GM21619 (cell line): Measurements from ENCODE around the gene ELOVL5.
A peak's percentile ranks its signal among the peaks of the same experiment; 100 is the strongest.

Experiments used
- ATAC-seq: cut with Tn5 transposase; IDR thresholded peaks from one replicate; pipeline ENCODE4 v1.9.1; 2021; ENCODE audit not compliant: unreplicated experiment

Gene ELOVL5

DNA sequence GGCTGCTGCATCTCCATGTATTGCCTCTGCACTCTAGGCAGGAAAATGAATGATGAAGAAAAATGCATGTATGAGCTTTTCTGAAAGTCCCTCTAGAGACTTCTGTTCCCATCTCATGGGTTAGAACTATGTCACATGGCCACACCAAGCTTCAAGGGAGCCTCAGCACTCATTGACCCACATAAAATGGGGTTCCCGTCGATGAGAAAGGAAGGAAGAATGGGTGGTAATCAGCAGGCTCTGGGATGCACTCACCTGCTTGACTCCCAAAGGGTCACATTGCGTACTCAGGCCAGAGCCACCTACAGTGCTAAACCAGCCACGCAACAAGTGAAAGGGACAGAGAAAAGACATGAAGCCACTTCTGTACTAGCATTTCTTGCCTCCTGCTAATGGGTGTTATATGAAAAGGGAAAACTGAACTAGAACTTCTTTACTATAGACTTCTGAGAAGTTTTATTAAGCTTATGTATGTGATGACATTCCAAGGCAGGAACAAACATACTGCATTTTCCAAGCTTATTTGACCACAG, 104.3 kb downstream of the ELOVL5 start:
- no peak for ATAC-seq

DNA sequence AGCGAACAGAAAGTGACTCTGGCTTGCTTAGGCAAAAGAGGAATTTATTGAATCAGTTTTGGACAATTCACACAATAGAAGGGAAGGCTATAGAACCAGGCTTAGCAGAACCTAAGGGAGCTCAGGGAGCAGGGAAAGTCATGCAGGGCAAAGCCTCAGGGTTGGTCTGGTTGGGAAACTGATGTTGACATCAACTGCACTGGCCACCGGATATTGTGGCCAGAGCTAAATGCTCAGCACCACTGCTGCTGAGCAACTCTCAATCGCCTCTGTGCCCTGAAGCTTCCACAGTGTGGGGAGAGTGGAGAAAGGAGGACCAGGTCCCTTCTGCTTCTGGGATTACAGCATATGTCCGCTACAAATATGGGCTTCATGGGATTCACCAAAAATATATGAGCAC, 106.8 kb downstream of the ELOVL5 start:
- no peak for ATAC-seq

DNA sequence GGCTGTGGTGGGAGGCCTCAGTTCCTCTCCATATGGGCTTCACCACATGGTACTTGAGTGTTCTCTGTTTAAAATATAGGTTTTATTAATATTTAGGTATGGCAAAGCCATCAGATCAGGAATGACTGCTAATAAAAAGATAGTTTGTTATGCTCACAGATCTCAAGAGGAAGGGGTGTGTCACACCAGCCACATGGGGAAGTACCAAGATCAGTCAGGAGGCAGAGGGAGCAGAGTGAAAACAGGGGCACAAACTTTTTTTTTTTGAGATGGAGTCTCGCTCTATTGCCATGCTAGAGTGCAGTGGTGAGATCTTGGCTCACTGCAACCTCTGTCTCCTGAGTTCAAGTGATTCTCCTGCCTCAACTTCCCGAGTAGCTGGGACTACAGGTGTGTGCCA, 108.0 kb downstream of the ELOVL5 start:
- no peak for ATAC-seq

GRCh38 chr6:53240139-53240538, 108.6 kb downstream of the ELOVL5 start:
- no peak for ATAC-seq

DNA sequence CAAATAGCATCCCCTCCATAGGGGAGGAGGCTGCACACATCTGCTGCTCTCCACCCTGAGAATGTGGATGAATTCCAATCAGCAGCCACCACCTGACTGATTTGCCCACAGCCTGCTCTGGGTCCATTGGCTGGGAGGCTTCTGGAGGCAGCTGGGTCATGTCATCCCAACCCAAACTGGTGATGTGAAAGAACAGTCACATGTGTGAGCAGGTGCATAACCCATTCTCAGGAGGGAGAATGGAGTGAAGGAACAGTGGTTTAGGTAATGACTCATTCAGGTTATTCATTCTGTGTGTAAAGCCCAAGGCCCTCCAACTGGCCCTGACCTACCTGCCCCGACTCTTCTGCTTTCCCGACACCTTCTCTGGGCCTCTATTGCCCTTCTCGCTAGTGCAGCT, 109.2 kb downstream of the ELOVL5 start:
- ATAC-seq = peak; percentile 77

GRCh38 chr6:53238311-53238710, 110.4 kb downstream of the ELOVL5 start:
- ATAC-seq = no peak

GRCh38 chr6:53236241-53236640, 112.5 kb downstream of the ELOVL5 start:
- ATAC-seq = peak; percentile 33

GRCh38 chr6:53235508-53235907, 113.2 kb downstream of the ELOVL5 start:
- no peak for ATAC-seq

DNA sequence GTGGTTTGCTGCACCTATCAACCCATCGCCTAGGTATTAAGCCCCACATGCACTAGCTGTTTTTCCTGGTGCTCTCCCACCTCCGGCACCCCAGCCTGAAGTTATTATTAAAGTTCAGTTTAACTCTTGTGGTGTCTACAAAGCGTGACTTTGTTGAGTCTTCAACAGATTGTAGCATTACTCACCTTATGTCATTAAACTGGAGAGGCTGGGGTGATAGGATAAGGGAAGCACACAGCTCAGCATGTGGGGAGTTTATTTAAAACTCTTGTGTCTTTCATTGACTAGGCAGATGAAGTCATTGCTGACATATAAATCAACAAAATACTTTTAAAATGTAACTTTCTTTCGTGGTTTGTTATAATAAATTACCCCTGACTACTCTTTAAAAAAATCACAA, 115.4 kb downstream of the ELOVL5 start:
- ATAC-seq = no peak

- no peak for ATAC-seq
Measured at GRCh38 chr6:53230775-53231467, 117.8 kb downstream of the ELOVL5 start.

DNA sequence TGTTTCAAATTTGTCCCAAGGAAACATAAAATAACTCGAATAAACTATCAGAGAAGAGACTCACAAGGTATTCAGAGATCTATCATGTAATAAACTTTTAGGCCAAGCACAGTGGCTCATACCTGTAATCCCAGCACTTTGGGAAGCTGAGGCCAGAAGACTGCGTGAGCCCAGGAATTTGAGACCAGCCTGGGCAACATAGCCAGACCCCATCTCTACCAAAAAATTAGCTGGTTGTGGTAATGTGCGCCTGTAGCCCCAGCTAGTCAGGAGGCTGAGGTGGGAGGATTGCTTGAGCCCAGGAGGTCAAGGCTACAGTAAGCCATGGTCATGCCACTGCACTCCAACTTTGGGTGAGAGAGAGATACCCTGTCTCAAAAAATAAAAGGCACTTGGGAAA, 120.9 kb downstream of the ELOVL5 start:
- no peak for ATAC-seq

GRCh38 chr6:53220605-53221004, 128.1 kb downstream of the ELOVL5 start:
- ATAC-seq = no peak
